GM23338 (cell line): ENCODE results near the gene FGFR2. TPM values are rescaled to one million over a fixed set of nuclear protein-coding genes. Genes with fewer than 3 reads are reported as not detected.

ENCODE experiments used
- ATAC-seq: fragments of 200-7000 bp; cut with Tn5 transposase; 3 replicates; pipeline ENCODE4 v1.9.1; 2020
- DNase-seq: peaks from one replicate; pipeline ENCODE4 v3.0.0-alpha.2; 2015; ENCODE audit warnings: low spot score
- H2AFZ ChIP-seq: fragments of 200-600 bp; sonication (generic); 2 replicates; pipeline ENCODE4 v1.8.0; 2016; ENCODE audit warnings: antibody characterized with exemption, mild to moderate bottlenecking, moderate library complexity
- H3F3A ChIP-seq: fragments of 200-600 bp; sonication (generic); replicated peaks from 2 replicates; pipeline ENCODE4 v1.8.0; 2017; ENCODE audit warnings: antibody characterized with exemption, mixed run types, low read depth
- H3K27ac ChIP-seq: fragments of 200-600 bp; sonication (generic); 2 replicates; pipeline ENCODE4 v1.6.1; 2016; ENCODE audit warnings: low read depth
- H3K27me3 ChIP-seq: fragments of 200-600 bp; sonication (generic); 2 replicates; pipeline ENCODE4 v1.8.0; 2016; ENCODE audit warnings: mild to moderate bottlenecking, mixed run types, moderate library complexity; ENCODE audit not compliant: insufficient read depth
- H3K36me3 ChIP-seq: fragments of 200-600 bp; sonication (generic); 2 replicates; pipeline ENCODE4 v1.8.0; 2016; ENCODE audit warnings: mild to moderate bottlenecking; ENCODE audit not compliant: insufficient read depth
- H3K4me1 ChIP-seq: fragments of 200-600 bp; sonication (generic); 2 replicates; pipeline ENCODE4 v1.8.0; 2016; ENCODE audit warnings: mild to moderate bottlenecking, moderate library complexity; ENCODE audit not compliant: insufficient read depth
- H3K4me2 ChIP-seq: fragments of 200-600 bp; sonication (generic); 2 replicates; pipeline ENCODE4 v1.7.1; 2017; ENCODE audit warnings: mixed run types
- H3K4me3 ChIP-seq: fragments of 200-600 bp; sonication (generic); 2 replicates; pipeline ENCODE4 v1.6.1; 2016; ENCODE audit warnings: mixed run types
- H3K79me2 ChIP-seq: fragments of 200-600 bp; sonication (generic); replicated peaks from 2 replicates; pipeline ENCODE4 v1.8.0; 2017; ENCODE audit warnings: mild to moderate bottlenecking; ENCODE audit not compliant: insufficient read depth
- H3K9me2 ChIP-seq: fragments of 200-600 bp; sonication (generic); 2 replicates; pipeline ENCODE4 v1.8.0; 2017; ENCODE audit not compliant: insufficient read depth
- H4K20me1 ChIP-seq: fragments of 200-600 bp; sonication (generic); replicated peaks from 2 replicates; pipeline ENCODE4 v1.8.0; 2017; ENCODE audit warnings: mild to moderate bottlenecking; ENCODE audit not compliant: insufficient read depth
- H3K27ac Mint-ChIP-seq: 2 replicates; pipeline ENCODE4 v1.8.0; 2020; ENCODE audit warnings: inconsistent platforms, mild to moderate bottlenecking, moderate library complexity, mixed read lengths
- H3K27me3 Mint-ChIP-seq: 3 replicates; pipeline ENCODE4 v1.8.0; 2022; ENCODE audit warnings: low read depth, mild to moderate bottlenecking, moderate library complexity, mixed read lengths, inconsistent platforms; ENCODE audit not compliant: insufficient read depth, poor library complexity
- H3K36me3 Mint-ChIP-seq: 3 replicates; pipeline ENCODE4 v1.8.0; 2021; ENCODE audit warnings: low read depth, mild to moderate bottlenecking, inconsistent platforms, moderate library complexity, mixed read lengths
- H3K4me1 Mint-ChIP-seq: 3 replicates; pipeline ENCODE4 v1.8.0; 2020; ENCODE audit warnings: mild to moderate bottlenecking, inconsistent platforms, mixed read lengths
- H3K4me3 Mint-ChIP-seq: 3 replicates; pipeline ENCODE4 v1.8.0; 2021; ENCODE audit warnings: moderate library complexity, mild to moderate bottlenecking, inconsistent platforms, mixed read lengths
- H3K9me3 Mint-ChIP-seq: 3 replicates; pipeline ENCODE4 v1.8.0; 2020; ENCODE audit warnings: moderate library complexity, mild to moderate bottlenecking, inconsistent platforms, mixed read lengths
- CREB1 ChIP-seq: fragments of 250-450 bp; sonication (Bioruptor Pico); IDR thresholded peaks from 2 replicates; pipeline ENCODE4 v1.5.0; 2020; ENCODE audit warnings: low read depth, mild to moderate bottlenecking, moderate library complexity
- CTCF ChIP-seq, 2 experiments: fragments of 200-600 bp in 1 of 2; sonication (generic) in 1 of 2; conservative IDR thresholded peaks; 2 replicates each; pipeline versions ENCODE4 v1.5.1 to v1.6.1; 2016 to 2017; ENCODE audit warnings: antibody characterized with exemption in 2 of 2, low read depth in 2 of 2, mild to moderate bottlenecking in 2 of 2, moderate library complexity in 1 of 2
- ETS1 ChIP-seq: IDR thresholded peaks from 2 replicates; pipeline ENCODE4 v1.6.1; 2016; ENCODE audit warnings: antibody characterized with exemption
- EZH2phosphoT487 ChIP-seq: fragments of 200-600 bp; sonication (generic); IDR thresholded peaks from one replicate; pipeline ENCODE4 v1.8.1; 2018; ENCODE audit warnings: antibody characterized with exemption; ENCODE audit not compliant: unreplicated experiment
- NANOG ChIP-seq: IDR thresholded peaks from 2 replicates; pipeline ENCODE4 v1.6.1; 2016; ENCODE audit warnings: antibody characterized with exemption, borderline replicate concordance
- POLR2AphosphoS5 ChIP-seq: IDR thresholded peaks from 2 replicates; pipeline ENCODE4 v1.6.1; 2016; ENCODE audit warnings: antibody characterized with exemption, low read depth
- REST ChIP-seq: IDR thresholded peaks from one replicate; pipeline ENCODE4 v1.6.1; 2018; ENCODE audit warnings: antibody characterized with exemption; ENCODE audit not compliant: unreplicated experiment
- STAT1 ChIP-seq: IDR thresholded peaks from one replicate; pipeline ENCODE4 v1.6.1; 2016; ENCODE audit warnings: antibody characterized with exemption; ENCODE audit not compliant: unreplicated experiment
- ZNF114 ChIP-seq: fragments of 250-450 bp; sonication (Bioruptor Pico); IDR thresholded peaks from 2 replicates; pipeline ENCODE4 v1.5.0; 2020; ENCODE audit warnings: mild to moderate bottlenecking, moderate library complexity
- ZNF331 ChIP-seq: fragments of 250-450 bp; sonication (Bioruptor Pico); IDR thresholded peaks from 2 replicates; pipeline ENCODE4 v1.5.0; 2020; ENCODE audit warnings: low read depth, mild to moderate bottlenecking, moderate library complexity
- polyA plus RNA-seq: library from polyadenylated mRNA; unstranded; fragments of >200 nt; fragmentation: Nextera tagmentation; extraction: Ambion mirVana; gene quantifications from 2 replicates; pipeline ENCODE4 v1.2.1, GENCODE V29; 2016
- total RNA-seq: library from RNA; depleted of rRNA; stranded (reverse); fragments of >200 nt; shearing (Covaris generic); gene quantifications from 2 replicates; pipeline ENCODE4 v1.2.3, GENCODE V29; 2014

FGFR2 gene
- total and polyA plus RNA-seq, 2 experiments from 2014 or later: 31.1 to 106 TPM

- no peaks in the 10 kb centered on the region for H3K36me3 ChIP-seq
- no peaks in the 10 kb centered on the region for H4K20me1 ChIP-seq
- no peak overlapping the region for H3K4me3 ChIP-seq
- H2AFZ ChIP-seq: no peak overlapping the region
- TF ChIP-seq NANOG: no peak
- no peak for TF ChIP-seq STAT1
- TF ChIP-seq REST: no peak
- TF ChIP-seq CTCF (conservative IDR thresholded peaks at IDR 0.05; ENCODE audit: low read depth in 2 of 2): no peak
- no peak for TF ChIP-seq ZNF331
- no peak for TF ChIP-seq ZNF114
- no peak for TF ChIP-seq CREB1 (CRISPR knock-in tag)
- no peaks in the 10 kb centered on the region for H3F3A ChIP-seq
- DNase-seq: no peak
- ATAC-seq: no peak
- no peaks in the 10 kb centered on the region; the same call in 1 of the 2 replicates for H3K9me2 ChIP-seq
- Mint-ChIP-seq H3K27ac (no peak overlapping the region), H3K36me3 (no peaks in the 10 kb centered on the region), H3K4me1 (peaks cover 18% of the 10 kb centered on the region), H3K4me3 (no peak overlapping the region), H3K27me3 (peaks cover 20% of the 10 kb centered on the region), H3K9me3 (no peaks in the 10 kb centered on the region; the same call in 2 of the 3 replicates)
- H3K27ac ChIP-seq: no peak overlapping the region
- H3K4me2 ChIP-seq: no peak overlapping the region
- H3K4me1 ChIP-seq: peaks cover 6% of the 10 kb centered on the region
- H3K79me2 ChIP-seq: no peaks in the 10 kb centered on the region
- H3K27me3 ChIP-seq: no peaks in the 10 kb centered on the region
Observed at GRCh38 chr10:121468726-121469125, 129.5 kb downstream of the FGFR2 start.

- Mint-ChIP-seq H3K4me1 (peaks cover 19% of the 10 kb centered on the region), H3K27ac (no peak overlapping the region), H3K9me3 (no peaks in the 10 kb centered on the region; the same call in 2 of the 3 replicates), H3K4me3 (no peak overlapping the region), H3K27me3 (peaks cover 21% of the 10 kb centered on the region), H3K36me3 (no peaks in the 10 kb centered on the region; the same call in 2 of the 3 replicates)
- Histone ChIP-seq H3F3A (no peaks in the 10 kb centered on the region), H3K9me2 (peaks cover 5% of the 10 kb centered on the region; the same call in 1 of the 2 replicates), H3K4me3 (no peak overlapping the region), H3K27ac (no peak overlapping the region), H3K4me1 (peaks cover 7% of the 10 kb centered on the region), H3K79me2 (no peaks in the 10 kb centered on the region), H3K4me2 (no peak overlapping the region), H3K27me3 (no peaks in the 10 kb centered on the region), H3K36me3 (no peaks in the 10 kb centered on the region), H2AFZ (no peak overlapping the region), H4K20me1 (no peaks in the 10 kb centered on the region)
- no peak for ATAC-seq
- no peak for DNase-seq
- no peak for TF ChIP-seq ZNF331
- no peak for TF ChIP-seq EZH2phosphoT487
- no peak for TF ChIP-seq ETS1
- no peak for TF ChIP-seq POLR2AphosphoS5
Observed at GRCh38 chr10:121466424-121466823, 131.8 kb downstream of the FGFR2 start.
